ENCODE data around the gene ANXA7. TPM values are rescaled to one million over a fixed set of nuclear protein-coding genes. Genes with fewer than 3 reads are reported as not detected.

Gene ANXA7
- total and polyA plus RNA-seq, 2 donors (not counting 1 experiment from before 2014, with no cell fraction given): 132 to 150 TPM

DNA sequence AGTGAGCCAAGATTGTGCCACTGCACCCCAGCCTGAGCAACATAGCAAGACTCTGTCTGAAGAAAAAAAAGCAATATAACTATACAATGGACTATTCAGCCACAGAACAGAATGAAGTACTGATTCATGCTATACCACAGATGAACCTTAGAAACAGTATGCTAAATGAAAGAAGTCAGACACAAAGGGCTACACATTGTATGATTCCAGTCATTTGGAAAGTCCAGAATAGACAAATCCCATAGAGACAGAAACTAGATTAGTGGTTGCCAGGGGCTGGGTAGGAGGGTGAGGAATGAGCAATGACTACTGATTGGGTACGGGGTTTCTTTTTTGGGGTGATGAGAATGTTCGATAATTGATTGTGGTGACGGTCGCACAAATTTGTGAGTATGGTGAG is 45.6 kb downstream of the ANXA7 start:
- Histone ChIP-seq H3K27ac (ENCODE audit: insufficient read depth, low read length) (no peak overlapping the region), H3K36me3 (ENCODE audit: control insufficient read depth, insufficient read depth, low read length) (peaks cover 1% of the 10 kb centered on the region), H3K9ac (ENCODE audit: insufficient read depth, low read length) (no peak overlapping the region), H3K9me3 (ENCODE audit: control insufficient read depth, insufficient read depth, low read depth, low read length) (no peaks in the 10 kb centered on the region), H3K79me2 (ENCODE audit: control insufficient read depth, insufficient read depth, low read length) (no peaks in the 10 kb centered on the region), H3K27me3 (ENCODE audit: control insufficient read depth, insufficient read depth, low read length) (no peaks in the 10 kb centered on the region), H3K4me3 (replicated peaks in 1 of 4; ENCODE audit: control extremely low read depth in 1 of 4, insufficient read depth in 1 of 4, low read depth in 3 of 4, low read length in 4 of 4) (no peak overlapping the region), H2AFZ (ENCODE audit: low read length) (no peak overlapping the region), H3K4me2 (ENCODE audit: extremely low read depth, insufficient read depth, low read length) (no peak overlapping the region), H4K20me1 (ENCODE audit: control insufficient read depth, extremely low read depth, insufficient read depth, low read length) (no peaks in the 10 kb centered on the region), H3K4me1 (ENCODE audit: control insufficient read depth, extremely low read depth, insufficient read depth, low read length) (no peaks in the 10 kb centered on the region)
- no peak for DNase-seq (ENCODE audit: low read depth in 2 of 2)
- TF ChIP-seq EZH2 (IDR thresholded peaks at IDR 0.05; ENCODE audit: low read length, missing control alignments) (no peak), CTCF (conservative IDR thresholded peaks at IDR 0.05 in 1 of 2, IDR thresholded peaks at IDR 0.05 in 1 of 2; ENCODE audit: low read depth in 1 of 2, low read length in 2 of 2) (no peak)

GRCh38 chr10:73366381-73367298 is 47.2 kb downstream of the ANXA7 start:
- H3K9me3 ChIP-seq (ENCODE audit: control insufficient read depth, insufficient read depth, low read depth, low read length): no peaks in the 10 kb centered on the region
- H3K4me2 ChIP-seq (ENCODE audit: extremely low read depth, insufficient read depth, low read length): no peak overlapping the region
- H3K27ac ChIP-seq (ENCODE audit: insufficient read depth, low read length): no peak overlapping the region
- H3K9ac ChIP-seq (ENCODE audit: insufficient read depth, low read length): no peak overlapping the region
- H3K36me3 ChIP-seq (ENCODE audit: control insufficient read depth, insufficient read depth, low read length): peaks cover 1% of the 10 kb centered on the region
- DNase-seq (ENCODE audit: low read depth in 2 of 2): no peak
- no peak for TF ChIP-seq CTCF (conservative IDR thresholded peaks at IDR 0.05 in 1 of 2, IDR thresholded peaks at IDR 0.05 in 1 of 2; ENCODE audit: low read depth in 1 of 2, low read length in 2 of 2)
- no peak for TF ChIP-seq EZH2 (IDR thresholded peaks at IDR 0.05; ENCODE audit: low read length, missing control alignments)
- no peaks in the 10 kb centered on the region for H3K79me2 ChIP-seq (ENCODE audit: control insufficient read depth, insufficient read depth, low read length)
- H4K20me1 ChIP-seq (ENCODE audit: control insufficient read depth, extremely low read depth, insufficient read depth, low read length): no peaks in the 10 kb centered on the region
- no peak overlapping the region for H3K4me3 ChIP-seq (replicated peaks in 1 of 4; ENCODE audit: control extremely low read depth in 1 of 4, insufficient read depth in 1 of 4, low read depth in 3 of 4, low read length in 4 of 4)
- H2AFZ ChIP-seq (ENCODE audit: low read length): no peak overlapping the region
- no peaks in the 10 kb centered on the region for H3K4me1 ChIP-seq (ENCODE audit: control insufficient read depth, extremely low read depth, insufficient read depth, low read length)
- H3K27me3 ChIP-seq (ENCODE audit: control insufficient read depth, insufficient read depth, low read length): no peaks in the 10 kb centered on the region

GRCh38 chr10:73364964-73365363 is 48.9 kb downstream of the ANXA7 start:
- no peaks in the 10 kb centered on the region for H4K20me1 ChIP-seq (ENCODE audit: control insufficient read depth, extremely low read depth, insufficient read depth, low read length)
- H3K36me3 ChIP-seq (ENCODE audit: control insufficient read depth, insufficient read depth, low read length): peaks cover 1% of the 10 kb centered on the region
- TF ChIP-seq EZH2 (IDR thresholded peaks at IDR 0.05; ENCODE audit: low read length, missing control alignments): no peak
- TF ChIP-seq CTCF (conservative IDR thresholded peaks at IDR 0.05 in 1 of 2, IDR thresholded peaks at IDR 0.05 in 1 of 2; ENCODE audit: low read depth in 1 of 2, low read length in 2 of 2): no peak
- H3K4me3 ChIP-seq (replicated peaks in 1 of 4; ENCODE audit: control extremely low read depth in 1 of 4, insufficient read depth in 1 of 4, low read depth in 3 of 4, low read length in 4 of 4): no peak overlapping the region
- no peak overlapping the region for H2AFZ ChIP-seq (ENCODE audit: low read length)
- no peak overlapping the region for H3K27ac ChIP-seq (ENCODE audit: insufficient read depth, low read length)
- H3K4me2 ChIP-seq (ENCODE audit: extremely low read depth, insufficient read depth, low read length): no peak overlapping the region
- H3K4me1 ChIP-seq (ENCODE audit: control insufficient read depth, extremely low read depth, insufficient read depth, low read length): no peaks in the 10 kb centered on the region
- no peak overlapping the region for H3K9ac ChIP-seq (ENCODE audit: insufficient read depth, low read length)
- H3K9me3 ChIP-seq (ENCODE audit: control insufficient read depth, insufficient read depth, low read depth, low read length): no peaks in the 10 kb centered on the region
- no peak for DNase-seq (ENCODE audit: low read depth in 2 of 2)
- H3K27me3 ChIP-seq (ENCODE audit: control insufficient read depth, insufficient read depth, low read length): no peaks in the 10 kb centered on the region
- no peaks in the 10 kb centered on the region for H3K79me2 ChIP-seq (ENCODE audit: control insufficient read depth, insufficient read depth, low read length)
